ENCODE results near the gene UNK. TPM values are rescaled to one million over a fixed set of nuclear protein-coding genes. Genes with fewer than 3 reads are reported as not detected.
"Not testable (repeated sequence)": the region's sequence is repeated elsewhere in the genome, so short reads cannot be mapped to it uniquely, and the experiment has no call there.

The UNK gene
- total RNA-seq, 2 experiments from 2014 or later = 19.1 to 21.4 TPM

DNA sequence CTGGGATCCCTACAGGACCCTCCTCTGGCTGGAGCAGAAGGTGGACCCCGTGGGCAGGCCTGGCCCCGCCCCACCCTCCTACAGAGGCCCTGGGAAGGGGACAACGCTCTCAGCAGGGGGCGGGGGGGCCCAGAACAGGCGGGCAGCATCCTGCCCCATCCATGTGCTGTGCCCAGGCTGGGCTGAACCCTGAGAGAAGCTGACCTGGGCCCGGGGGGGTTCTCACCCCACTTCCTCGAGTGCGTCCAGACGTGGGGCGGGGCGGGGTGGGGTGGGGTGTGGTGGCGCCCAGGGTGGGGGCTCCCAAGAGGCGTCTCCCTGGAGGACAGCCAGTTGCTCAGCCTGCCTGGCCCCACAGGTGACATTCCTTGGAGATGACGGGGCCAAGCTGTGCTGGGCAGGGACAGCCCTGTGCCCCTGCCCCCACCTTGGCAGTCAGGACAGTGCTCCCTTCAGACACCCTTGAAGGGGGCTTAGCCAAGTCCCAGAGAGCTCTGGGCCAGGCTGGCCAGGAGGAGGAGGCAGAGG, 60.0 kb downstream of the UNK start:
- Mint-ChIP-seq H3K4me3 (peak overlapping the region; percentile 95), H3K27me3 (ENCODE audit: low read depth) (no peaks in the 10 kb centered on the region), H3K27ac (peak overlapping the region; percentile 98), H3K36me3 (ENCODE audit: low read depth) (peaks cover 10% of the 10 kb centered on the region), H3K9me3 (no peaks in the 10 kb centered on the region), H3K4me1 (ENCODE audit: low read depth) (peaks cover 22% of the 10 kb centered on the region)
- CTCF ChIA-PET = interaction anchor here (0.6 to 4.9 kb wide), 8 partner anchors 8 to 72 kb away, joined by 3 to 32 read pairs (median 4); partner anchors contain the start of genes TRIM65 and WBP2
- no peak for DNase-seq
- intact Hi-C loops (cut with micrococcal nuclease) = loop anchor here (1.0 kb wide), 2 partner anchors 60 to 65 kb away; partner anchors contain the start of gene UNK

- Mint-ChIP-seq H3K9me3 (no peaks in the 10 kb centered on the region), H3K4me1 (ENCODE audit: low read depth) (peaks cover 22% of the 10 kb centered on the region), H3K27ac (peak overlapping the region; percentile 72), H3K27me3 (ENCODE audit: low read depth) (no peaks in the 10 kb centered on the region), H3K4me3 (peak overlapping the region; percentile 95), H3K36me3 (ENCODE audit: low read depth) (peaks cover 13% of the 10 kb centered on the region)
- intact Hi-C loops (cut with micrococcal nuclease) = no loop called here
- CTCF ChIA-PET = interaction anchor here (0.6 to 4.9 kb wide), 8 partner anchors 9 to 58 kb away, joined by 3 to 32 read pairs (median 6); partner anchors contain the start of genes TRIM65 and WBP2
- DNase-seq = peak; percentile 76
Observed at GRCh38 chr17:75845058-75845711, 60.6 kb downstream of the UNK start.

- Mint-ChIP-seq H3K4me1 (ENCODE audit: low read depth) (peaks cover 22% of the 10 kb centered on the region), H3K27me3 (ENCODE audit: low read depth) (no peaks in the 10 kb centered on the region), H3K36me3 (ENCODE audit: low read depth) (peaks cover 11% of the 10 kb centered on the region), H3K27ac (peak overlapping the region; percentile 69), H3K4me3 (no peak overlapping the region), H3K9me3 (no peaks in the 10 kb centered on the region)
- CTCF ChIA-PET = interaction anchor here (1.4 to 4.9 kb wide), 9 partner anchors 9 to 93 kb away, joined by 3 to 32 read pairs (median 8); partner anchors contain the start of genes GALK1 and WBP2
- no peak for DNase-seq
- intact Hi-C loops (cut with micrococcal nuclease) = no loop called here
Observed at GRCh38 chr17:75845933-75846691, 61.5 kb downstream of the UNK start.

DNA sequence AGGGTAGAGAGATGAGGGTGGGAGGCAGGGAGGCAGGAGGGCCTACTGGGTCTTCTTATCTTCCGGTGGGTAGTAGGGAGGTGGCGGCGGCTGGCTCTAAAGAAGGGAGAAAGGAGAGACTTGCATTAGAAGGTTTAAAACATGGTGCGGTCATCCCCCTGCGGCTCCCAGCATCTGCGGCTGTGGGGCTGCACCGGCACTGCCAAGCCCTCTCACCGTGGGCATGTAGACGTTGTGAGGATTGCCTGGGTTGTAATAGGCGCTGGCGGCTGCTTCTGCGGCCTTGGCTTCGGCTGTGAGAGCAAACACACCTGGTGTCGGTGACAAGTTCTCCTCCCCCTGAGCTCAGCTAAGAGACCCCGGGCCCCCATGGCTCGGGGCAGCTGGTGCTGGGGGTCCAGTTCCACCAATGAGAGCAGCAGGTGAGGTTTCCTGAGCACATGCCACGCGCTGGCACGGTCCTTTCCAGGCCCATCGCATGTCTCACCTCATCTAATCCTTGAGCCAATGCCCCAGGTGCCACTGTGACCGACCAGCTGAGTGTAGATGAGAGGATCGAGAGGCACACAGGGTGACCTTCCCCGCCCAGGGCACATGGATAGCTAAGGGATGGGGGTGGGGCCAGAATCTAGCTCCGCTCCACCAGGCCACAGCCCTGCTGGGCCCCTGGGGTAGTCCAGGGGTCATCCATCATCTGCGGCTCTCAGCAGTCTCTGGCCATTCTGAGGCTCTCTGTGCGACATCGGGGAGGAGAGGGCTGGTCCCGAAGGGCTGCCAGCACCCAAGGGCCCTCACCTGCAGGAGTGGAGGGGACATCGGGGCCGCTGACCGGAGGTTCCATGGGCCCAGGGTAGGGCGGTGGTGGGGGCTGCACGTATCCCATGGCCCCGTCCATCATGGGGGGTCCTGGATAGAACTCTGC, 62.3 kb downstream of the UNK start:
- intact Hi-C loops (cut with micrococcal nuclease) = no loop called here
- peaks cover 21% of the 10 kb centered on the region for H3K4me1 Mint-ChIP-seq (ENCODE audit: low read depth)
- H3K9me3 Mint-ChIP-seq = no peaks in the 10 kb centered on the region
- H3K4me3 Mint-ChIP-seq = no peak overlapping the region
- no peaks in the 10 kb centered on the region for H3K27me3 Mint-ChIP-seq (ENCODE audit: low read depth)
- DNase-seq = no peak
- peaks cover 11% of the 10 kb centered on the region for H3K36me3 Mint-ChIP-seq (ENCODE audit: low read depth)
- CTCF ChIA-PET = interaction anchor here (0.5 to 4.9 kb wide), 13 partner anchors 8 to 159 kb away, joined by 3 to 32 read pairs (median 7); partner anchors contain the start of genes GALK1 and WBP2
- H3K27ac Mint-ChIP-seq = no peak overlapping the region

- Mint-ChIP-seq H3K36me3 (ENCODE audit: low read depth) (peaks cover 11% of the 10 kb centered on the region), H3K27ac (peak overlapping the region; percentile 76), H3K4me1 (ENCODE audit: low read depth) (peaks cover 19% of the 10 kb centered on the region), H3K27me3 (ENCODE audit: low read depth) (no peaks in the 10 kb centered on the region), H3K9me3 (no peaks in the 10 kb centered on the region), H3K4me3 (no peak overlapping the region)
- intact Hi-C loops (cut with micrococcal nuclease) = no loop called here
- CTCF ChIA-PET = interaction anchor here (0.5 to 4.9 kb wide), 20 partner anchors 7 to 158 kb away, joined by 3 to 32 read pairs (median 5); partner anchors contain the start of genes GALK1 and WBP2
- DNase-seq = no peak
Observed at GRCh38 chr17:75847614-75848522, 63.3 kb downstream of the UNK start.

- CTCF ChIA-PET = interaction anchor here (0.7 to 4.2 kb wide), 15 partner anchors 9 to 95 kb away, joined by 3 to 23 read pairs (median 5); partner anchors contain the start of gene GALK1
- intact Hi-C loops (cut with micrococcal nuclease) = no loop called here
- peaks cover 9% of the 10 kb centered on the region for H3K36me3 Mint-ChIP-seq (ENCODE audit: low read depth)
- no peaks in the 10 kb centered on the region for H3K9me3 Mint-ChIP-seq
- peak overlapping the region; percentile 76 for H3K27ac Mint-ChIP-seq
- peak; percentile 93 for DNase-seq
- peaks cover 23% of the 10 kb centered on the region for H3K4me1 Mint-ChIP-seq (ENCODE audit: low read depth)
- H3K4me3 Mint-ChIP-seq = no peak overlapping the region
- H3K27me3 Mint-ChIP-seq (ENCODE audit: low read depth) = no peaks in the 10 kb centered on the region
Observed at GRCh38 chr17:75848523-75849278, 64.1 kb downstream of the UNK start.

DNA sequence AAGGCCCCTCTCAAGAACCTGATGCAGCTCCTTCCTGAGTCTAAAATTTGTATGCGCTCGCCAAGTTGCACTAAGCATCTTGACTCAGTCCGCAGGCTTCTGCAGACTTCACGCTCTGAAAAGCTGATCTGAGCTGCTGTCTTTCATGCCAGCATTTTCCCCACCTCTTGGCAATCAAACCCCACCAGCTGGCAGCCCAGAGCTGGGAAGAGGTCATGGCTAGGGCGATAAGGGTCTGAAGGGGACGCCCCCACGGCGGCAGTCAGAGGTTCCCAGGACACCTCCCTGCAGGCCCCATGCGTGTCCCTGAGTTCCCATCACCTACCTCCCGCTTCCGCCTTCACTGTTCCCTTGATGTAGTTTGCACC, 64.7 kb downstream of the UNK start:
- no peak overlapping the region for H3K27ac Mint-ChIP-seq

DNA sequence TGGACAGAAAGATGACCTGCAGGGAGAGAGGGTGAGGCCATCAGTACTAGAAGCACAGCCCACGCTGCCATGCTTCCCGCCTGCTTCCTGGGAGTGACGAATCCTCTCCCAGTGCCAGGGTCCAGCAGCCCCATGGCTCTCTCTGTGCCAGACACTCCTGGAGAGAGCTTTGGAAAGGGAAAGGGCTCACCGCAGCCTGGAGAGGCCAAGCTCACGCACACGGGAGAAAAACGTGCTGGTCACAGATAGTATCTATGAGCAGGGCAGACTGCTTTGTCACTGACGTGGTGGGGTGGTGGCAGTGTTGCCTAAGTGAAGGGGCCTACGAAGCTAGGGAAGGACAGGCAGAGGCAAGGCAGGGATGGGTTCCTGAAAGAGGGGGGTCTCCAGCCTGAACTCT, 65.1 kb downstream of the UNK start:
- Mint-ChIP-seq H3K9me3 (no peaks in the 10 kb centered on the region), H3K27me3 (ENCODE audit: low read depth) (no peaks in the 10 kb centered on the region), H3K36me3 (ENCODE audit: low read depth) (peaks cover 9% of the 10 kb centered on the region), H3K4me1 (ENCODE audit: low read depth) (peaks cover 29% of the 10 kb centered on the region), H3K4me3 (no peak overlapping the region), H3K27ac (no peak overlapping the region)
- DNase-seq = no peak
- intact Hi-C loops (cut with micrococcal nuclease) = no loop called here
- CTCF ChIA-PET = interaction anchor here (1.0 to 2.8 kb wide), 4 partner anchors 13 to 85 kb away, joined by 3 to 13 read pairs (median 6); partner anchors contain the start of gene GALK1

More for the DNA sequence above, 64.7 kb downstream of the UNK start:
- Mint-ChIP-seq H3K9me3 (no peaks in the 10 kb centered on the region), H3K27me3 (ENCODE audit: low read depth) (no peaks in the 10 kb centered on the region), H3K4me1 (ENCODE audit: low read depth) (peaks cover 25% of the 10 kb centered on the region), H3K36me3 (ENCODE audit: low read depth) (peaks cover 9% of the 10 kb centered on the region), H3K4me3 (no peak overlapping the region)
- intact Hi-C loops (cut with micrococcal nuclease) = no loop called here
- DNase-seq = no peak
- CTCF ChIA-PET = interaction anchor here (1.0 to 3.0 kb wide), 6 partner anchors 9 to 85 kb away, joined by 3 to 13 read pairs (median 6); partner anchors contain the start of gene GALK1

- Mint-ChIP-seq H3K4me3 (no peak overlapping the region), H3K36me3 (ENCODE audit: low read depth) (peaks cover 7% of the 10 kb centered on the region), H3K9me3 (no peaks in the 10 kb centered on the region), H3K27me3 (ENCODE audit: low read depth) (no peaks in the 10 kb centered on the region), H3K4me1 (ENCODE audit: low read depth) (peaks cover 21% of the 10 kb centered on the region), H3K27ac (no peak overlapping the region)
- DNase-seq = no peak
- CTCF ChIA-PET = interaction anchor here (1.1 kb wide), 1 partner anchor 10 kb away, joined by 4 read pairs; no protein-coding TSS in a partner anchor
- intact Hi-C loops (cut with micrococcal nuclease) = no loop called here
Observed at GRCh38 chr17:75850928-75851692, 66.5 kb downstream of the UNK start.

DNA sequence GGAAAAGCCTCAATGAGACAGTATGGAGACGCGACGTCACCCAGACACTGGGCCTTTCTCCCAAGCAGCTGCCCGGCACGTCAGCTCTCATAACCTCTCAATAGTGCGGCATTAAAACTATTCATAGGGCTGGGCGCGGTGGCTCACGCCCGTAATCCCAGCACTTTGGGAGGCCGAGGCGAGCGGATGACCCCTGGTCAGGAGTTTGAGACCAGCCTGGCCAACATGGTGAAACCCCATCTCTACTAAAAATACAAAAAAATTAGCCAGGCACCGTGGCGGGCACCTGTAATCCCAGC, 67.0 kb downstream of the UNK start:
- H3K27ac Mint-ChIP-seq = not testable (repeated sequence)
- CTCF ChIA-PET = interaction anchor here (1.0 to 1.1 kb wide), 2 partner anchors 10 kb away, joined by 4 to 6 read pairs; no protein-coding TSS in a partner anchor

More for the DNA sequence above, 67.0 kb downstream of the UNK start:
- H3K36me3 Mint-ChIP-seq (ENCODE audit: low read depth); DNase-seq; H3K4me3 Mint-ChIP-seq; H3K27me3 Mint-ChIP-seq (ENCODE audit: low read depth); H3K9me3 Mint-ChIP-seq; intact Hi-C loops (cut with micrococcal nuclease): not testable (repeated sequence)
- peaks cover 26% of the 10 kb centered on the region for H3K4me1 Mint-ChIP-seq (ENCODE audit: low read depth)
